Cardiac muscle cell (in vitro differentiated cells and primary cell): ENCODE results near the gene TGFB2. TPM values are rescaled to one million over a fixed set of nuclear protein-coding genes. Genes with fewer than 3 reads are reported as not detected.

ENCODE experiments used
- DNase-seq, 2 donors: peaks; one replicate each; pipeline versions ENCODE4 v3.0.0 to v3.0.0-alpha.2; 2010 to 2017; ENCODE audit warnings: low read depth in 1 of 2, low spot score in 1 of 2
- H3K27ac ChIP-seq: fragments of 200-600 bp; sonication (generic); 2 replicates; pipeline ENCODE4 v1.5.1; 2016
- H3K27me3 ChIP-seq: fragments of 200-600 bp; sonication (generic); 2 replicates; pipeline ENCODE4 v1.6.0; 2016; ENCODE audit warnings: control low read depth
- H3K36me3 ChIP-seq: fragments of 200-600 bp; sonication (generic); 2 replicates; pipeline ENCODE4 v1.5.1; 2016; ENCODE audit warnings: control low read depth
- H3K4me1 ChIP-seq: fragments of 200-600 bp; sonication (generic); 2 replicates; pipeline ENCODE4 v1.8.1; 2017; ENCODE audit warnings: low read depth, mild to moderate bottlenecking, mixed run types
- H3K4me3 ChIP-seq: fragments of 200-600 bp; sonication (generic); 2 replicates; pipeline ENCODE4 v1.5.1; 2016; ENCODE audit warnings: mild to moderate bottlenecking
- H3K9me3 ChIP-seq: fragments of 200-600 bp; sonication (generic); 2 replicates; pipeline ENCODE4 v1.5.1; 2017; ENCODE audit warnings: low read depth, mild to moderate bottlenecking, control low read depth
- polyA plus RNA-seq: library from polyadenylated mRNA; unstranded; fragments of >200 nt; fragmentation: Nextera tagmentation; extraction: Ambion mirVana; gene quantifications from 2 replicates; pipeline ENCODE4 v1.2.1, GENCODE V29; 2016
- total RNA-seq: library from RNA; depleted of rRNA; stranded (reverse); fragments of >200 nt; gene quantifications from 2 replicates; pipeline ENCODE4 v1.2.3, GENCODE V29; 2016
- TF ChIP-seq, protein P1 (sequence below): IDR thresholded peaks from 2 replicates; pipeline ENCODE4 v1.5.1; 2012; ENCODE audit warnings: low read depth, mild to moderate bottlenecking, low read length

The TGFB2 gene
- total RNA-seq (107 and 171 TPM in 2 replicates), polyA plus RNA-seq (132 and 210 TPM in 2 replicates)

DNA sequence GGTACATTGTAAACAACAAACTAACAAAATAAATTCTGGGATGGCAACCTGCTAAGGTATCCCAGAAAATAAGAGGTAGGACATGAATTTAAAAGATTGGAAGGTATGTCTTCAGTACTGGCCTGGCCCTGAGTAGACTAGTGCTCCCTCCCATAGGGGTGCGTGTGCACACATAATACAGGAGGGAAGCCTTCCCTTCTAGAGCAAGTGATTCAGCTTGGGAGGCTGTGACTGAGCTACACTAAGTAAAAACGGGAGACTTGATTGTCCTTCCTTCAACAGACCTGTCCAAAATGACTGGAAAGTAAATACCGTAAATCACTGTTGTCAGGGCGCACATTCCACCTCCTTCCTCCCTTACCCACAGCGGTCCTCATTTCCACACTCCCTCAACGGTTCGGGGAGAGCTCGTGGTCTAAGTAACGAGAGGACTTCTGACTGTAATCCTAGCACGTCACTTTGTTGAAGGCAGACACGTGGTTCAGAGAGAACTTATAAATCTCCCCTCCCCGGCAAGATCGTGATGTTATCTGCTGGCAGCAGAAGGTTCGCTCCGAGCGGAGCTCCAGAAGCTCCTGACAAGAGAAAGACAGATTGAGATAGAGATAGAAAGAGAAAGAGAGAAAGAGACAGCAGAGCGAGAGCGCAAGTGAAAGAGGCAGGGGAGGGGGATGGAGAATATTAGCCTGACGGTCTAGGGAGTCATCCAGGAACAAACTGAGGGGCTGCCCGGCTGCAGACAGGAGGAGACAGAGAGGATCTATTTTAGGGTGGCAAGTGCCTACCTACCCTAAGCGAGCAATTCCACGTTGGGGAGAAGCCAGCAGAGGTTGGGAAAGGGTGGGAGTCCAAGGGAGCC is at the start of gene TGFB2:
TSS of gene TGFB2 (plus strand) at position 523 of the 859 bp plus-strand sequence. CDS start 1,366 bp downstream, outside the sequence.
- TF ChIP-seq, protein P1, sequence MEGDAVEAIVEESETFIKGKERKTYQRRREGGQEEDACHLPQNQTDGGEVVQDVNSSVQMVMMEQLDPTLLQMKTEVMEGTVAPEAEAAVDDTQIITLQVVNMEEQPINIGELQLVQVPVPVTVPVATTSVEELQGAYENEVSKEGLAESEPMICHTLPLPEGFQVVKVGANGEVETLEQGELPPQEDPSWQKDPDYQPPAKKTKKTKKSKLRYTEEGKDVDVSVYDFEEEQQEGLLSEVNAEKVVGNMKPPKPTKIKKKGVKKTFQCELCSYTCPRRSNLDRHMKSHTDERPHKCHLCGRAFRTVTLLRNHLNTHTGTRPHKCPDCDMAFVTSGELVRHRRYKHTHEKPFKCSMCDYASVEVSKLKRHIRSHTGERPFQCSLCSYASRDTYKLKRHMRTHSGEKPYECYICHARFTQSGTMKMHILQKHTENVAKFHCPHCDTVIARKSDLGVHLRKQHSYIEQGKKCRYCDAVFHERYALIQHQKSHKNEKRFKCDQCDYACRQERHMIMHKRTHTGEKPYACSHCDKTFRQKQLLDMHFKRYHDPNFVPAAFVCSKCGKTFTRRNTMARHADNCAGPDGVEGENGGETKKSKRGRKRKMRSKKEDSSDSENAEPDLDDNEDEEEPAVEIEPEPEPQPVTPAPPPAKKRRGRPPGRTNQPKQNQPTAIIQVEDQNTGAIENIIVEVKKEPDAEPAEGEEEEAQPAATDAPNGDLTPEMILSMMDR, result peak; percentile 9
- Histone ChIP-seq H3K27me3 (no peaks in the 10 kb centered on the region), H3K4me3 (peak within 1 kb of the TSS; percentile 94), H3K9me3 (no peaks in the 10 kb centered on the region), H3K27ac (peak within 1 kb of the TSS; percentile 93), H3K36me3 (no peaks in the 10 kb centered on the region), H3K4me1 (peaks cover 33% of the 10 kb centered on the region)
- DNase-seq, result peak; percentile 80 to 87

DNA sequence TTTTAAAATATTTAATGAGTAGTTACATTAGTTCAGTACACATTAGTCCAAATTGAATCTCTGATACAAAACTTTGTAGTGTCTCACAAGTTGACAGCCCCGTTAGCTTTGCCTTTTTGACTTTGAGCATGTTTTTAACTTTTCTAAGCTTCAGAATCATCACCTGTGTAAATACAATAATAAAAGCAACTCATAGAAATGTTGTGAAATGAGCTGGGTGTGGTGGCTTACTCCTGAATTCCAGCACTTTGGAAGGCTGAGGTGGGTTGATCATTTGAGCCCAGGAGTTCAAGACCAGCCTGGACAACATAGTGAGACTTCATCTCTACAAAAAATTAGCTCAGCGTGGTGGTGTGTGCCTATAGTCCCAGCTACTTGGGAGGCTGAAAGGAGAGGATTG is 49.0 kb upstream of the TGFB2 start:
- Histone ChIP-seq H3K27me3 (no peaks in the 10 kb centered on the region), H3K27ac (no peak overlapping the region), H3K36me3 (no peaks in the 10 kb centered on the region), H3K9me3 (no peaks in the 10 kb centered on the region), H3K4me1 (peaks cover 2% of the 10 kb centered on the region), H3K4me3 (no peak overlapping the region)
- TF ChIP-seq, protein P1, result no peak
- DNase-seq, result no peak

DNA sequence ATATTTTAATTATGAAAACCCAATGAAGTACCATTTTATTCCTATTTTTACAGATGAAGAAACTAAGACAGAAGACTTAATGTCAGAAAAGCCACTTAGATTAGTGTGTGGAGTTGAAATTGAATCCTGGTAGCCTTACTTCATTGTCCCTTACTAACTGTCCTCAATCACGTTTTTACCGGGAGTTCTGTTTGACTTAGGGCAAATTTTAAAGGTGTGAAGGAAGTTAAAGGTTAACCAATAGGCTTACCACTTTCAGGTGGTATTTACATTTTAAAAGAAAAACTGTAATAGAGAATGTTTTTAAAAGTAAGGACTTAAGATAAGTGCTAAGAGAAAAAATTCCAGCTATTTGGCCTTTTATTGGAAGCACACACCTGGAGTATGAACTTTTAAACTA is 47.7 kb upstream of the TGFB2 start:
- H3K27me3 ChIP-seq, result no peaks in the 10 kb centered on the region
- H3K36me3 ChIP-seq, result no peaks in the 10 kb centered on the region
- DNase-seq, result no peak
- peaks cover 9% of the 10 kb centered on the region for H3K4me1 ChIP-seq
- no peak overlapping the region for H3K4me3 ChIP-seq
- no peaks in the 10 kb centered on the region for H3K9me3 ChIP-seq
- no peak overlapping the region for H3K27ac ChIP-seq
- TF ChIP-seq, protein P1, result no peak

DNA sequence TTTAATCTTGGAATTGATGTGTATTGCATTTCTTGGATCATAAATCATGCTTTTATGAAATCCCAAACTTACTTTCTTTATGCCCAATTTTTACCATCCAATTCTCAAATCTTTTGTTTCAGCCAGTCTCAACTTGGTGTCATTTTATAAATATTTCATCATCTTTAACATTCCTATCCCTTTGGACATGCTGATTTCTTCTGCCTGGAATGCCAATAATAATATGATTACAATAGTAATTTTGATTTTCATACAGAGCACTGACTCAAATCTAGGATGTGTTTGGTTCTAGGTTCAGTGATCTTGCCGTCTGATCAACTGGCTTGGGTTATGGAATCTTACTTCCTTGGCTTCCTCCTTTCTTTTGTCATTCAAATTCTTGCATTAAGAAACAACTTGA is 47.3 kb upstream of the TGFB2 start:
- Histone ChIP-seq H3K4me1 (peaks cover 12% of the 10 kb centered on the region), H3K27ac (no peak overlapping the region), H3K36me3 (no peaks in the 10 kb centered on the region), H3K4me3 (no peak overlapping the region), H3K9me3 (no peaks in the 10 kb centered on the region), H3K27me3 (no peaks in the 10 kb centered on the region)
- TF ChIP-seq, protein P1, result no peak
- DNase-seq, result no peak

DNA sequence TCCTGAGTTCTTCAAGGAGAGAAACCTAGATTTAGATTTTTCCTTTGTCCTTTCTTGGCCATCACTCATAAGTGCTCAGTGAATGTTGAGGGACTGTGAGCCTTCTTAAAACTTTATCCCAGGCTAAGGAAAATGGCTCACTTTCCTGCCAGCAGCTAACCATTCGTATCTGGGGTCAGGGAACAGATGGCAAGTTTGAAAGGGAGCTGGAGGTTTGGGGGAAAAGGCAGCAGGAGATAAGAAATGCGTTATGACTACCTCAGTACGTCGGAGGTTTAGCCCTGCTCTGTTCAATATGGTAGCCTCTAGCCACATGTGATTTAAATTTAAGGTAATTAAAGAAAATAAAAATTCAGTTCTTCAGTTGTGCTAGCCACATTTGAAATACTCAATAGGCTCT is 46.7 kb upstream of the TGFB2 start:
- H3K27ac ChIP-seq, result no peak overlapping the region
- TF ChIP-seq, protein P1, result no peak
- H3K9me3 ChIP-seq, result no peaks in the 10 kb centered on the region
- H3K27me3 ChIP-seq, result no peaks in the 10 kb centered on the region
- H3K36me3 ChIP-seq, result no peaks in the 10 kb centered on the region
- H3K4me3 ChIP-seq, result no peak overlapping the region
- H3K4me1 ChIP-seq, result peaks cover 17% of the 10 kb centered on the region
- DNase-seq, result no peak
